ENCODE results near the gene MNX1.

MNX1 gene

GRCh38 chr7:157001920-157002818 is 8.3 kb downstream of the MNX1 start:
- no peak for DNase-seq

- no peak for DNase-seq
Observed at GRCh38 chr7:157000741-157001653, 9.5 kb downstream of the MNX1 start.

GRCh38 chr7:156999958-157000726 is 10.3 kb downstream of the MNX1 start:
- DNase-seq = no peak

DNA sequence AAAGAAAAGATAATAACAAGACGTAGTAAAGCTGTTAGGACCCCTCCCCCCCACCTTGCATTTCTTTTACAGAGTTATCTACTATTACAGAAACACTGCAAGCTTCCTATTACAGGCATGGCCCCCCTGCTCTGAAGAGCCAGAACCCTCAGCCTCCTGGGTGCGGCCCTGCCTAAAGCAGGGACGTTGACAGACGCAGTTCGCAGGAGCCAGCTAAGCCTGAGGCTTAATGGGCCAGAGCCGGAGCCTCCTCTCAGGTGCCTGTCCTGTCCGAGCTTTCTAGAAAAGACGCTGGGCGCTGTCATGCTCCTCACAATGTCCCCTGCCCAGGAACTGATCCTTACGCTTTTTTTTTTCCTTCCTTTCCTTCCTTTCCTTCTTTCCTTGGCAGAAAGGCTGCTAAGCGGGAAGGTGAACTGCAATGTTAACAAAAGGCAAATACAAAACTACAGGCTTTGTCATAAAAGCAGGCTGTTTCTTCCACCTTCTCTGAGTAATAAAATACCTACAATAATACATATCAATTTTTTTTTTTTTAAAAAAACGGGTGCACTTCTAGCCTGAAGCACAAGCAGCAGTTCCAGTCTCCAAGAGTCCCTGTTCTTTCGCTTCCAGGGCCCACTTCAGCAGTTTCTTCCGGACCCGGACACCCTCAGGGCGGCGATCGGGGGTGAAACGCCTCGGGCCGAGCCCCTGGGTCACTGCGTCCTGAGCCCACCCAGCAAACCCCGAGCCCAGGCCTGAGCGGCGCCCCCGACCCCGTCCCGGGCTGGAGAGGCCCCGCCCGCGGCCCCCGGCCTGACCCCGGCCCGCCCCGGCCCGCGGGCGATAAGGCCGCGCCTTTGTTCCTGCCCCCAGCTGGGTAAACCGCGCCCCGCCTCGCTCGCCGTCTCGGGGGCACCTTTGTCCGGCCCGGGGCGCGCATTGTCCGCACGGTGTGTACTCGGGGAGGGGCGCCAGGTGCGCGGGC is 11.2 kb downstream of the MNX1 start:
- DNase-seq = no peak

GRCh38 chr7:156994417-156994816 is 16.0 kb downstream of the MNX1 start:
- DNase-seq = no peak

GRCh38 chr7:156993925-156994235 is 16.6 kb downstream of the MNX1 start:
- no peak for DNase-seq

GRCh38 chr7:156993021-156993924 is 17.2 kb downstream of the MNX1 start:
- no peak for DNase-seq

- no peak for DNase-seq
Observed at GRCh38 chr7:156989766-156990535, 20.5 kb downstream of the MNX1 start.

DNA sequence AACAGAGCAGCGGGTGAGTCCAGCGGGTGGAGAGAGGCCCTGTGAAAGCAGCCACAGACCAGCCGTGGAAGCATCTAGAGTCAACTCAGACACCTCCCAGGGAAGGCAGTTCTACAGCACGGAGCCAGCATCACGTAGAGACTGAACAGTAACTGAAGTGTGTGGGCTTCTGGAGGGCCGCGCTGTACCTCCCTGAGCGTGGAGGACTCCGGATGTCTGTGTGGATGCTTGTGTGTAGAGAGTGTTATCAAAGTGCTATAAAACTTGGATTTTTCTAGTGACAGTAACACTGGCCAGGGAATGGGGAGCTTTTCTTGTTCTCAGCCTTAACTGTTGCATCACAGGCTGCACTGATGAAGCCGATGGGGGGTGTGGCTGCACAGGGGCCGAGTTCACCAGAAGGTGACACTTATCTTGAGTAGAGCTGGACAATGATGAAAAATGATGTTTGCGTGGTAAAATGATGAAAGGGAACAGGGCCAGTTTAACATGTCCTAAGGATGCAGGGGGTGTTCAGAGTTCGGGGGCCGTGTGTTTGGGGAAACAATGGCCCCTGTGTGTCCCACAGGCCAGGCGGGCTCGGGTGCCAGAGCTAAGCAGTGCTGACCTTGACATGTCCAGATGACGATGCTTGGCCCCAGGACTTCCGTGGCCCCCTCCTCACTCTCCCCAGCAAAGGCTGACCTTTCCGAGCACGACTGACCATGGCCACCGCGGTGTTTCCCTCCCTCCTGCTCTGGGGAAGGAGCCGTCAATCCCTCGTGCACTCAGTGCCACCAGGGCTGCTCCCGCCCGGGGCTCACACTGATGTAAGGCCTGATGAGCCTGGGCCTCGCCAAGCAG is 21.9 kb downstream of the MNX1 start:
- DNase-seq = no peak

- DNase-seq = no peak
Observed at GRCh38 chr7:156986378-156986777, 24.1 kb downstream of the MNX1 start.

- no peak for DNase-seq
Observed at GRCh38 chr7:156985101-156985992, 25.1 kb downstream of the MNX1 start.

DNA sequence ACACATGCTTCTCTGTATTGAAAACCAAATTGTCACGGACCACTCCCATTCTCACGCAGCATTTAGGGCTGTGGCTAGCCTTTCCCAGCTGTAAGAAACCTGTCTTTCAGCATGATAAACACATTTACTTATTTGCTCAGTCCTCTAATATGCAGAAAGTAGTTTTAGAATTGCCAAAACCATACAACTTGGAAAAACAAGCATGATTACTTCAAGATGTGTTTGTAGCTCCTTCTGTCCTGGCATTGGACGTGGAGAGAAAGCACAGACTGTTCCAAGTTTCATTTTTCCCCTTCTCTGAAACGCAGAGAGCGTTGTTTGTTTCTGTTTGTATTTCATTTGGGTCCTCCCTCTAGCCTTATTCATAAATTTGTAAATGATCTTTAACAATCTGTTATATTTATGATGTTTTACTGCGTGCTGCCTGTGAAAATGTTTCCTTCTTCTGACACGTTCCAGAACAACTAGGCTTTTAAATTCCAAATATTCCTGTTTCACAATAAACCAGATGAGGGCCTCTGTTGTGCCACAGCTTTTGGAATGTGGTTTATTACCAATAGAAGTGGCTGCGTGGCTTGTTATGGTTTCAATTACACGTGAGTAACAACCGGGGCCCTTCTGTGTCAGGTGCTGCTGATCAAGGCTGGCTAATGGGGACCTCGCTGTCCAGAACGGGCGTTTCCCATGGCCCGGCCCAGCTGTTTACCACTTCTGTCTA is 26.1 kb downstream of the MNX1 start:
- DNase-seq = no peak

GRCh38 chr7:156979711-156980110 is 30.8 kb downstream of the MNX1 start:
- no peak for DNase-seq

DNA sequence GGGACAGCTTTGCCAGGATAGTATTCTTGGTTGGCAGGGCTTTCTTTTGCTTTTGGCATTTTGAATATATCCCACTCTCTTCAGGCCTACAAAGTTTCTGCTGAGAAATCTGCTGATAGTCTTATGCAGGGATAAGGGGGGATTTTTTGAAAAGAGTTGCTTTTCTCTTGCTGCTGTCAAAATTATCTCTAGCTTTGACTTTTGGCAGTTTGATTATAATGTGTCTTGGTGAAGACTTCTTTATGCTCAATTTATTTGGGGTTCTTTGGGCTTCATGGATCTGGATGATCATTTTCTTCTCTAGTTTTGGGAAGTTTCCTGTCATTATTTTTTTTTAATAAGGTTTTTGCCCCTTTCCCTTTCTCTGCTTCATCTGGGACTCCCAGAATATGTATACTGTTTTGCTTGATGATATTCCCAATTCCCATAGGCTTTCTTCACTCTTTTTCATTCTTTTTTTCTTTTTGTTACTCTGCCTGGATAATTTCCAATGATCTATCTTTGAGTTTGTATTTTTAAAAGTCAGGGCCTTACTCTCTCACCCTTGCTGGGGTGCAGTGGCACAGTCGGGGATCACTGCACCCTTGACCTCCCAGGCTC is 31.4 kb downstream of the MNX1 start:
- DNase-seq = no peak

GRCh38 chr7:156975620-156976019 is 34.8 kb downstream of the MNX1 start:
- no peak for DNase-seq

DNA sequence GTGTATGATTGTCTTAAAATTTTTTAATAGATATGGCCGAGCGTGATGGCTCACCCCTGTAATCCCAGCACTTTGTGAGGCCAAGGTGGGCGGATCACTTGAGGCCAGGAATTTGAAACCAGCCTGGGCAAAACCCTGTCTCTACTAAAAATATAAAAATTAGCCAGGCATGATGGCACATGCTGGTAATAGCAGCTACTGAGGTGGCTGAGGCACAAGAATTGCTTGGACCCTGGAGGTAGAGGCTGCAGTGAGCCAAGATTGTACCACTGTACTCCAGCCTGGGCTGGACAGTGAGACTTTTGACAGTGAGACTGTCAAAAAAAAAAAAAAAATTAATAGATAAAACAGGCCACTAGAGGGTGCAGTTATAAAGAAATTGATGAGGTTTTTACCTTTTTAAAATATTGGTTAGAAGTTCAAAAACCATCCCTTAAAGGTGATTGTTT is 40.5 kb downstream of the MNX1 start:
- DNase-seq = no peak

DNA sequence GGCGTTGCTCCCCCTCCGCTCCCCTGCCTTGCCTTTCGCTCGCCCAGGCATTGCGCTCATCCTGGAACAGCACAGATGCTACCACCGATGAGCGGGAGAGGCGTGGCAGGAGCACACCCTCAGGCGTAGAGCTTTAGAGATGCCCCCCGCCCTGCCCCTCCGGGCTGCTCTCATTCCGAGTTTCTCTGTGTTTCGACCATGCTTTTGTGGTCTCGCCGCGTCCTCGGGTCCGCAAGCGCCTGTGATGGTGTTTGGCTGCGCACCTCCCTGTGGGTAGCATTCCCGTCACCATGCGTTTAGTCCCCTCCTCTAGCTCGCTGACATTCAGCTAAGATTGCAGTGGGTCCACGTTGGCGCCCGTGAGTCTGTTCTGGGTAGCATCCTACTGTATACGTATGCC is 42.3 kb downstream of the MNX1 start:
- no peak for DNase-seq
